Tibial nerve (tissue), 4 donors: ENCODE data around the gene KIF9.

Source experiments
- CTCF ChIP-seq, 5 experiments: fragments of 200-600 bp in 3 of 5; fragments of 450-650 bp in 2 of 5; sonication (generic) in 3 of 5; IDR thresholded peaks; one replicate each; pipeline ENCODE4 v1.5.1; 2016 to 2019; ENCODE audit warnings: antibody characterized with exemption in 5 of 5, mild to moderate bottlenecking in 3 of 5, moderate library complexity in 2 of 5
- EP300 ChIP-seq, 2 donors: sonication (generic); formaldehyde crosslinking; IDR thresholded peaks; one replicate each; pipeline ENCODE4 v1.6.1; 2017; ENCODE audit warnings: antibody characterized with exemption in 2 of 2, mild to moderate bottlenecking in 1 of 2

- TF ChIP-seq CTCF (IDR thresholded peaks at IDR 0.05) = no peak
- no peak for TF ChIP-seq EP300 (IDR thresholded peaks at IDR 0.05)
These were observed 18.9 kb upstream of the KIF9 start for GRCh38 chr3:47301456-47301855.
